ENCODE data around the gene SPACA5B.
"Not testable (repeated sequence)": the region's sequence is repeated elsewhere in the genome, so short reads cannot be mapped to it uniquely, and the experiment has no call there.

DNA sequence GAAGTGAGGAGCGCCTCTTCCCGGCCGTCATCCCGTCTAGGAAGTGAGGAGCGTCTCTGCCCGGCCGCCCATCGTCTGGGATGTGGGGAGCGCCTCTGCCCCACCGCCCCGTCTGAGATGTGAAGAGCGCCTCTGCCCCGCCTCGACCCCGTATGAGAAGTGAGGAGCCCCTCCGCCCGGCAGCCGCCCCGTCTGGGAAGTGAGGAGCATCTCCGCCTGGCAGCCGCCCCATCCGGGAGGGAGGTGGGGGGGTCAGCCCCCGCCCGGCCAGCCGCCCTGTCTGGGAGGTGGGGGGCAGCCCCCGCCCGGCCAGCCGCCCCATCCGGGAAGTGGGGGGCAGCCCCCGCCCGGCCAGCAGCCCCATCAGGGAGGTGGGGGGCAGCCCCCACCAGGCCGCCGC is 8.7 kb downstream of the SPACA5B start:
- TF ChIP-seq, protein P1, sequence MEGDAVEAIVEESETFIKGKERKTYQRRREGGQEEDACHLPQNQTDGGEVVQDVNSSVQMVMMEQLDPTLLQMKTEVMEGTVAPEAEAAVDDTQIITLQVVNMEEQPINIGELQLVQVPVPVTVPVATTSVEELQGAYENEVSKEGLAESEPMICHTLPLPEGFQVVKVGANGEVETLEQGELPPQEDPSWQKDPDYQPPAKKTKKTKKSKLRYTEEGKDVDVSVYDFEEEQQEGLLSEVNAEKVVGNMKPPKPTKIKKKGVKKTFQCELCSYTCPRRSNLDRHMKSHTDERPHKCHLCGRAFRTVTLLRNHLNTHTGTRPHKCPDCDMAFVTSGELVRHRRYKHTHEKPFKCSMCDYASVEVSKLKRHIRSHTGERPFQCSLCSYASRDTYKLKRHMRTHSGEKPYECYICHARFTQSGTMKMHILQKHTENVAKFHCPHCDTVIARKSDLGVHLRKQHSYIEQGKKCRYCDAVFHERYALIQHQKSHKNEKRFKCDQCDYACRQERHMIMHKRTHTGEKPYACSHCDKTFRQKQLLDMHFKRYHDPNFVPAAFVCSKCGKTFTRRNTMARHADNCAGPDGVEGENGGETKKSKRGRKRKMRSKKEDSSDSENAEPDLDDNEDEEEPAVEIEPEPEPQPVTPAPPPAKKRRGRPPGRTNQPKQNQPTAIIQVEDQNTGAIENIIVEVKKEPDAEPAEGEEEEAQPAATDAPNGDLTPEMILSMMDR (conservative IDR thresholded peaks at IDR 0.05 in 1 of 2, IDR thresholded peaks at IDR 0.05 in 1 of 2; ENCODE audit: low read depth in 1 of 2, low read length in 2 of 2) = not testable (repeated sequence)
- TF ChIP-seq EZH2 (IDR thresholded peaks at IDR 0.05; ENCODE audit: low read length, missing control alignments) = not testable (repeated sequence)

All from fibroblast of lung (primary cell).